GM12874 (cell line): Measurements from ENCODE around the gene B3GNT9.

Experiments
- TF ChIP-seq, protein P1 (sequence below): IDR thresholded peaks from 2 replicates; pipeline ENCODE4 v1.5.1; 2011; ENCODE audit warnings: low read depth, mild to moderate bottlenecking, control low read depth, low read length, moderate library complexity; ENCODE audit not compliant: insufficient read depth

B3GNT9 gene

DNA sequence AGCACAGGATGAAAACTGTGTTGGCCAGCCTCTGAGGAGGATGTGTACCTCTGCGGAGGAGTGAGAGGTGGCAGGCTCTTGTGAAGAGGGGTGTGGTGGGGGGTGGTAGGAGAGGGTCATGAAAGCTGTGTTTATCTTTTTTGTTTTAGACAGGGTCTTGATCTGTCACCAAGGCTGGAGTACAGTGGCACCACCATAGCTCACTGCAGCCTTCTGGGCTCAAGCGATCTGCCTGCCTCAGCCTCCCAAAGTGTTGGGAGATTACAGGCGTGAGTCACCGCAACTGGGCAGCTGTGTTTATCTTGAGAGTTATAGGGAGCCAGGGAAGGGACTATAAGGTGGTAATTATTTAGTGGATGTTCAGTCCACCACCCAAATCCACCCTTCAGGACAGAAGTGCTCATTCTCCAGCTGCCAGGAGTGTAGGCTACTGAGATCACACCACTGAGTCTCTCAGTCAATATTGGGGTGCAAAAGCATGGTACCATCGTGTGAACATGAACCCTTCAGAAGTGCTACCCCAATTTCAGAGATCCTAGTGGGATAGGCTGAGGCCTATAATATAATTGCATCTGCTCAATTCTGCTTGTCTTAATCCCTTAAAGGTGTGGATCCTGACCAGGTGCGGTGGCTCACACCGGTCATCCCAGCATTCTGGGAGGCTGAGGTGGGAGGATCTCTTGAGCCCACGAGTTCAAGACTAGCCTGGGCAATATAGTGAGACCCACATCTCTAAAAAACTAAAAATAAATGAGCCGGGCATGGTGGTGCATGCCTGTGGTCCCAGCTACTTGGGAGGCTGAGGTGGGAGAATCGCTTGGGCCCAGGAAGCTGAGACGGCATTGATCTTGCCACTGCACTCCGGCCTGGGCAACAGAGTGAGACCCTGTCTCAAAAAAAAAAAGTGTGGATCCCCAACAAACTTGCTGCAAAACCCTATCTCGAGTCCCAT is 39.9 kb upstream of the B3GNT9 start:
- TF ChIP-seq, protein P1, sequence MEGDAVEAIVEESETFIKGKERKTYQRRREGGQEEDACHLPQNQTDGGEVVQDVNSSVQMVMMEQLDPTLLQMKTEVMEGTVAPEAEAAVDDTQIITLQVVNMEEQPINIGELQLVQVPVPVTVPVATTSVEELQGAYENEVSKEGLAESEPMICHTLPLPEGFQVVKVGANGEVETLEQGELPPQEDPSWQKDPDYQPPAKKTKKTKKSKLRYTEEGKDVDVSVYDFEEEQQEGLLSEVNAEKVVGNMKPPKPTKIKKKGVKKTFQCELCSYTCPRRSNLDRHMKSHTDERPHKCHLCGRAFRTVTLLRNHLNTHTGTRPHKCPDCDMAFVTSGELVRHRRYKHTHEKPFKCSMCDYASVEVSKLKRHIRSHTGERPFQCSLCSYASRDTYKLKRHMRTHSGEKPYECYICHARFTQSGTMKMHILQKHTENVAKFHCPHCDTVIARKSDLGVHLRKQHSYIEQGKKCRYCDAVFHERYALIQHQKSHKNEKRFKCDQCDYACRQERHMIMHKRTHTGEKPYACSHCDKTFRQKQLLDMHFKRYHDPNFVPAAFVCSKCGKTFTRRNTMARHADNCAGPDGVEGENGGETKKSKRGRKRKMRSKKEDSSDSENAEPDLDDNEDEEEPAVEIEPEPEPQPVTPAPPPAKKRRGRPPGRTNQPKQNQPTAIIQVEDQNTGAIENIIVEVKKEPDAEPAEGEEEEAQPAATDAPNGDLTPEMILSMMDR, result no peak

DNA sequence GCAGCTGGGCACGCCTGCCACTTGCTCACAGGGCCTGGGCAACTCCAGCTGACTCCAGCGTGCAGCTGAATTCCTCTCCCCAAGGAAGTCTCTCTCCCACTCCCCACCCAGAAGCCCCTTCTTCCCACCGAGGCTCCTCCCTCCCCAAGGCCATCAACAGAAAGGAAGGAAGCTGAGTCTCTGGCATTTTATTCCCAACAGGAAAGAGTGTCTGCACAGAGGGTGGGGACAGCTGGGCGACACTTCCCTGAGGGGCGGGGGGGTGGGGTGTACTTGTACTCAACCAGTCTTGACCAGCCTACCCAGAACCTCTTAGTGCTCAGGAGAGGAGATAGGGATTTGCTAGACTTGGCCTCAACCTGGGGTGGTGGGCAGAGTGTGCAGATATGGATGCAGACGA is 39.2 kb upstream of the B3GNT9 start, which contains the start of gene EXOC3L1:
Gene EXOC3L1 (minus strand): TSS at position 96 of the 400 bp plus-strand sequence. CDS start 460 bp downstream, outside the sequence.
- TF ChIP-seq, protein P1, result no peak

DNA sequence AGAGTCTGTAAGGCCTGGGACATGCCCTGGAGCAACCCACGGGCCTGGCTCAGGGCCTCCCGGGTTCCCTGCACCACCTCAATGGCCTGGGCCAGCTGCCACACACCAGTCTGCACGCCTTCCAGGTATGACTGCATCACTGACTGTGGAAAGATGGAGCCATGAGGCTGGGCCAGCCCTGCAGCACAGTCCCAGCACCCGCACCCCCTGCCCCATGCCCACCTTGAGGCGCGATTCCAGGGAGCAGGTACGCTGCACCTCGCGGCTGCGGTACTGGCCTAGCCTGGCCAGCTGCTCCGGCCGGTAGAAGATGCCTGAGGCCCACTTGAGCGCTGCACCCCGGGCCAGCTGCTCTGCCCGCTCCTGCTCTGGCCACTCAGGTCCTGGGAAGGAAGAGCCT is 38.0 kb upstream of the B3GNT9 start:
- TF ChIP-seq, protein P1, result no peak

DNA sequence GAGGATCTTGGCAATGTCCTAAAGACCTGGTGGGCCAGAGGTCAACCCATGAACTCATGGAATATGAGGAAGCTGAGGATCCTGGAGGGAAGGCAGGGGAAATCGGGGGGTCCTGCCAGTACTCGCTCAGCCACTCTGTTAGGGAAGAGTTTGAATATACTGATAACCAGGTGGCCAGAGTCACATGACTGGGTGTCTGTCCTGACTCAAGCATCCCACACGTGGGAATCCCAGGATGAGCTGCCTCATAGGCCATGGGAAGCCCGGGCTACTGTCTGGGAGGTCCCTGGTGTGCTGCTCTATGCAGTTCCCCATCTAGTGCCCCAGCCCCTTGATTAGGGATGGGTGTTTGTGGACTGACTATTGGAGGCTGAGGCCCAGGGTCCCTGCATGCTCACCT is 37.5 kb upstream of the B3GNT9 start:
- TF ChIP-seq, protein P1, result no peak

DNA sequence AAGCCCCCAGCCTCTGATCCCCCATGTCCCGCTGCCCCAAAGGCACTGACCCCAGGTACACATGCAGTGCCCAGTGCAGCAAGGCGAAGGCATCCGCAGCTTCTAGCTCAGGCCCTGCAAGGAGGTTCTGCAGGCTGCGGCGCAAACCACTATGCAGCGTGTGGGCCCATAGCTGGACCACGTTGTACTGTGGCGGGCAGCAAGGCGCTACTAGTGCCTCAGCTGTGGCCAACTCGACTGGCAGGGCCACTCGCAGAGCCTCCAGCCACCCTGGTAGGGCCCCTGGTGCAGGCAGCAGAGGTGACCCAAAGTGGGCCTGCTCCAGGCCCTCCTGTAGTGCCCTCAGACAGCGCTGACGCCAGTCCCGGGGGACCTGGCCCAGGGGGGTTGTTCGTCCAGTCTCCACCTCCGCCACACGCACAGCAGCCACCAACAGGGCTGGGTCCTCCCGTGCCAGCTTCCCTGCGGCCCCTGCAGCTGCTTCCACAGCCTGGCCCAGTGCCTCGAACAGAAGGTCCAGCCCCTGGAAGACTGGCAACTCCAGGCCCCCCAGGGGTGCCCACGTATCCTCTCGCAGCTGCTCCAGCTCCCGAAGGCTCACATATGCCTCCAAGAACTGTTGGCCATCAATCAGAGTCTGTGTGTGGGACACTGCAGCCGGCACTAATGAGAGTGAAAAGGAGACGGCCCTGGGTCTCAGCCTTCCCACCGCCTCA is 36.5 kb upstream of the B3GNT9 start:
- TF ChIP-seq, protein P1, result no peak

DNA sequence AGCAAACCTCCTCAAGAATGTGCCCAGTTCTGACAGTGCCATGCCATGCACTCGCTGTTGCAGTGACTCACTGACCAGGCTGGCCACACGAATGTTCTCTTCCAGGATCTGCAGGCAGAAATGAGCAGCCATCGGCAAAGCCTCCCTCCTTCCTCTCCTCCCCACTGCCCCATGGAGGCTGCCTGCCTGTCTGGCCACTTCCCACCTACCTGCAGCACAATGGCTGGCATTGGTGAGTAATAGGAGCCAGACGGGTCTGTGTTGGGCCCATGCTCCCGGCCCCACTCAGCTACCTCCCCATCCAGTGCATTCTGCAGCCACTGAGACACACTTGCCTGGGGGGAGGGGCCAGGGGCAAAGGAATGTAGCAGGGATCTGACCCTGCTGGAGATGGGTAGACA is 35.8 kb upstream of the B3GNT9 start:
- TF ChIP-seq, protein P1, result no peak

DNA sequence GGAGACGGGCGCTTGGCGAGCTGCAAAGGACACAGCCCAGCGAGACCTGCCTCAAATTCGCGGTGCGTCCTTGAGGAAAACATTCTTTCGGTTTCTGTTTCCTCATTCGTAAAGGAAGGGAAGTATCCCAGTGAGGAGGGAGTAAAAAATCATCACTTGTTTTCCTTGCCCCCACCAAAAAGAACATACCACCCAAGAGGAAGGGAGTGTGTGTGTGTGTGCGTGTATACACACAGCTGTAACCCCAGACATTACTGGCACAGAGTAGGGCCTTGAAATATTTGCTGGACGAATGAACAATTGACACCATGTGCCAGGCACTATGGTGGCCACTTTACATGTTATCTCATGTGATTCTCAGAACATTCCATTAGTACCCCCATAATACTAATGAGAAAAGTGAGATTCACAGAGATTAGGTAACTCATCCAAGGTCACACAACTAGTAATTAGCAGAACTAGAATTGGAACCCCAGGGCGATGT is 34.9 kb upstream of the B3GNT9 start:
- TF ChIP-seq, protein P1, result no peak
